Tibial artery (tissue), 4 donors: ENCODE data around the gene CNTNAP2.

Source experiments
- DNase-seq, 2 donors: peaks; one replicate each; pipeline ENCODE4 v3.0.0-alpha.2; 2019
- H3K27ac ChIP-seq, 2 donors: fragments of 200-600 bp; sonication (generic) in 1 of 2; 1 replicate in 1 of 2; 2 replicates in 1 of 2; pipeline ENCODE4 v1.5.1; 2018 to 2019; ENCODE audit warnings: mild to moderate bottlenecking in 1 of 2
- H3K27me3 ChIP-seq, 2 donors: fragments of 200-600 bp; sonication (generic) in 1 of 2; one replicate each; pipeline versions ENCODE4 v1.5.1 to v1.6.0; 2016 to 2019
- H3K36me3 ChIP-seq, 3 donors: fragments of 200-600 bp; sonication (generic) in 2 of 3; one replicate each; pipeline ENCODE4 v1.5.1; 2016 to 2019; ENCODE audit warnings: mild to moderate bottlenecking in 2 of 3
- H3K4me1 ChIP-seq, 4 donors: fragments of 200-600 bp; sonication (generic) in 2 of 4; 1 replicate in 3 of 4; 2 replicates in 1 of 4; pipeline ENCODE4 v1.5.1; 2016 to 2019
- H3K4me3 ChIP-seq, 2 donors: fragments of 200-600 bp; sonication (generic) in 1 of 2; 1 replicate in 1 of 2; 2 replicates in 1 of 2; pipeline ENCODE4 v1.5.1; 2018 to 2019; ENCODE audit warnings: mild to moderate bottlenecking in 2 of 2
- H3K9me3 ChIP-seq, 3 donors: fragments of 200-600 bp; sonication (generic) in 1 of 3; one replicate each; pipeline ENCODE4 v1.5.1; 2016 to 2019
- intact Hi-C: fragments of 100-400 bp; cut with DNase I; formaldehyde crosslinking; loops from one replicate; pipeline ENCODE4 v1.15.0; 2023; ENCODE audit warnings: low total_unique reads
- TF ChIP-seq, protein P1 (sequence below), 2 experiments: fragments of 200-600 bp in 1 of 2; fragments of 450-650 bp in 1 of 2; IDR thresholded peaks; one replicate each; pipeline ENCODE4 v1.5.1; 2017 to 2019; ENCODE audit warnings: antibody characterized with exemption in 2 of 2, mild to moderate bottlenecking in 1 of 2, moderate library complexity in 1 of 2

Gene CNTNAP2

GRCh38 chr7:147136352-147136751 is 1019.8 kb downstream of the CNTNAP2 start:
- intact Hi-C loops: no loop called here
- no peak overlapping the region for H3K4me3 ChIP-seq
- no peaks in the 10 kb centered on the region for H3K9me3 ChIP-seq
- H3K36me3 ChIP-seq: no peaks in the 10 kb centered on the region
- H3K4me1 ChIP-seq: no peaks in the 10 kb centered on the region
- TF ChIP-seq, protein P1, sequence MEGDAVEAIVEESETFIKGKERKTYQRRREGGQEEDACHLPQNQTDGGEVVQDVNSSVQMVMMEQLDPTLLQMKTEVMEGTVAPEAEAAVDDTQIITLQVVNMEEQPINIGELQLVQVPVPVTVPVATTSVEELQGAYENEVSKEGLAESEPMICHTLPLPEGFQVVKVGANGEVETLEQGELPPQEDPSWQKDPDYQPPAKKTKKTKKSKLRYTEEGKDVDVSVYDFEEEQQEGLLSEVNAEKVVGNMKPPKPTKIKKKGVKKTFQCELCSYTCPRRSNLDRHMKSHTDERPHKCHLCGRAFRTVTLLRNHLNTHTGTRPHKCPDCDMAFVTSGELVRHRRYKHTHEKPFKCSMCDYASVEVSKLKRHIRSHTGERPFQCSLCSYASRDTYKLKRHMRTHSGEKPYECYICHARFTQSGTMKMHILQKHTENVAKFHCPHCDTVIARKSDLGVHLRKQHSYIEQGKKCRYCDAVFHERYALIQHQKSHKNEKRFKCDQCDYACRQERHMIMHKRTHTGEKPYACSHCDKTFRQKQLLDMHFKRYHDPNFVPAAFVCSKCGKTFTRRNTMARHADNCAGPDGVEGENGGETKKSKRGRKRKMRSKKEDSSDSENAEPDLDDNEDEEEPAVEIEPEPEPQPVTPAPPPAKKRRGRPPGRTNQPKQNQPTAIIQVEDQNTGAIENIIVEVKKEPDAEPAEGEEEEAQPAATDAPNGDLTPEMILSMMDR (IDR thresholded peaks at IDR 0.05): no peak
- DNase-seq: no peak
- H3K27ac ChIP-seq: no peak overlapping the region
- H3K27me3 ChIP-seq: no peaks in the 10 kb centered on the region

DNA sequence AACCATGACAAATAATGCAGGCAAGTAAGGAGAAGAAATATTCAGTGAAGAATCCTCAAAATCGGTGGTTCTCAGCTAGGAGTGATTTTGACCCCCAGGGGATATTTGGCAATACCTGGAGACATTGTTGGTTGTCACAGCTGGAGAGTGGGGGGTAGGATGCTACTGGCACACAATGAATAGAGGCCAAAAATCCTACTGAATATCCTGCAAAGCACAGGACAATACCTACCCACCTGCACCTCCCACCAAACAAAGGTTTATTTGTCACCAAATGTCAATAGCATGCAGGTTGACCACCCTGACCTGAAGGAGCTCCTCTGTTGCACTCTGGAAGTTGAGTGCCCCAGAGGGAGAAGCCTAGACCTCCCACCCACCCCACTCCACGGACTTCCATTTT is 1028.6 kb downstream of the CNTNAP2 start:
- no peaks in the 10 kb centered on the region for H3K36me3 ChIP-seq
- no peak overlapping the region for H3K4me3 ChIP-seq
- H3K27me3 ChIP-seq: no peaks in the 10 kb centered on the region
- H3K9me3 ChIP-seq: no peaks in the 10 kb centered on the region
- no peaks in the 10 kb centered on the region for H3K4me1 ChIP-seq
- H3K27ac ChIP-seq: no peak overlapping the region
- intact Hi-C loops: no loop called here
- TF ChIP-seq, protein P1 (IDR thresholded peaks at IDR 0.05): no peak
- DNase-seq: no peak

- DNase-seq: no peak
- Histone ChIP-seq H3K27me3 (no peaks in the 10 kb centered on the region), H3K9me3 (no peaks in the 10 kb centered on the region), H3K4me1 (no peaks in the 10 kb centered on the region), H3K4me3 (no peak overlapping the region), H3K27ac (no peak overlapping the region), H3K36me3 (no peaks in the 10 kb centered on the region)
- intact Hi-C loops: no loop called here
- TF ChIP-seq, protein P1 (IDR thresholded peaks at IDR 0.05): no peak
Observed at GRCh38 chr7:147146169-147146568, 1029.6 kb downstream of the CNTNAP2 start.

- TF ChIP-seq, protein P1 (IDR thresholded peaks at IDR 0.05): no peak
- Histone ChIP-seq H3K36me3 (no peaks in the 10 kb centered on the region), H3K4me1 (no peaks in the 10 kb centered on the region), H3K27ac (no peak overlapping the region), H3K9me3 (no peaks in the 10 kb centered on the region), H3K27me3 (no peaks in the 10 kb centered on the region), H3K4me3 (no peak overlapping the region)
- intact Hi-C loops: no loop called here
- DNase-seq: no peak
Observed at GRCh38 chr7:147151661-147152060, 1035.1 kb downstream of the CNTNAP2 start.

DNA sequence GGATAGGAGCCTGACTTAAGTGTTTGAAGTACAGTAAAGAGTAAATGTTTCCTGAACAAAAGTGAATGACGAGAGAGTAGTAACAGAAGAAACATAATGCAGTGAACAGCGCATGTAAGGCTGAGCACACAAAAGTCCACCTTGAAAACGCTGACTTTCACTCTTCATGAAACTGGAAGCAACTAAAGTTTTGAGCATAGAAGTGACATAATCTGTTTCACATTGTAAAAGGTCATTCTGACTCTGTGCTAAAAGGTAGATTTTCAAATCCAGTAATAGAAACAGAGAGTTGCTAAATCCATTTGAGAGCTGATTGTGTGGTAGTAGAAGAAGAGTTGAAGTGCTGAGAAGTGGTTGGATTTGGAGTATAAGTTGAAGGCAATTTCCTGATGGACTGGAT is 1037.0 kb downstream of the CNTNAP2 start:
- Histone ChIP-seq H3K36me3 (no peaks in the 10 kb centered on the region), H3K9me3 (no peaks in the 10 kb centered on the region), H3K4me3 (no peak overlapping the region), H3K27me3 (no peaks in the 10 kb centered on the region), H3K4me1 (no peaks in the 10 kb centered on the region), H3K27ac (no peak overlapping the region)
- no peak for DNase-seq
- TF ChIP-seq, protein P1 (IDR thresholded peaks at IDR 0.05): no peak
- intact Hi-C loops: no loop called here

- H3K9me3 ChIP-seq: no peaks in the 10 kb centered on the region
- no peaks in the 10 kb centered on the region for H3K36me3 ChIP-seq
- H3K4me3 ChIP-seq: no peak overlapping the region
- no peaks in the 10 kb centered on the region for H3K27me3 ChIP-seq
- H3K4me1 ChIP-seq: no peaks in the 10 kb centered on the region
- no peak for DNase-seq
- intact Hi-C loops: no loop called here
- TF ChIP-seq, protein P1 (IDR thresholded peaks at IDR 0.05): no peak
- no peak overlapping the region for H3K27ac ChIP-seq
Observed at GRCh38 chr7:147161405-147161804, 1044.8 kb downstream of the CNTNAP2 start.
